Left ventricle myocardium inferior (tissue), 1 donor: ENCODE measurements around the gene BRINP3. TPM values are rescaled to one million over a fixed set of nuclear protein-coding genes. Genes with fewer than 3 reads are reported as not detected.

Experiments used
- DNase-seq: peaks from one replicate; pipeline ENCODE4 v3.0.0-alpha.2; 2020
- H3K27ac ChIP-seq: fragments of 200-600 bp; replicated peaks from 2 replicates; pipeline ENCODE4 v1.8.0; 2021
- H3K27me3 ChIP-seq: fragments of 200-600 bp; 2 replicates; pipeline ENCODE4 v1.8.0; 2021; ENCODE audit warnings: low read depth
- H3K36me3 ChIP-seq: fragments of 200-600 bp; 2 replicates; pipeline ENCODE4 v1.8.0; 2021
- H3K4me1 ChIP-seq: fragments of 200-600 bp; 2 replicates; pipeline ENCODE4 v1.8.0; 2021
- H3K4me3 ChIP-seq: fragments of 200-600 bp; 2 replicates; pipeline ENCODE4 v1.8.0; 2021; ENCODE audit warnings: mild to moderate bottlenecking, moderate library complexity
- H3K9me3 ChIP-seq: fragments of 200-600 bp; replicated peaks from 2 replicates; pipeline ENCODE4 v1.8.0; 2021
- CTCF ChIP-seq: fragments of 200-600 bp; IDR thresholded peaks from 2 replicates; pipeline ENCODE4 v1.8.0; 2021; ENCODE audit warnings: antibody characterized with exemption, mild to moderate bottlenecking, borderline replicate concordance
- intact Hi-C: fragments of 100-400 bp; cut with micrococcal nuclease; formaldehyde crosslinking; loops from one replicate; pipeline ENCODE4 v1.11.0; 2022
- total RNA-seq: library from RNA; stranded (reverse); fragmentation: NEBNext Ultra II Directional; extraction: Animal tissue kit (Norgen Biotek cat#: 25700); gene quantifications from one replicate; pipeline ENCODE4 v1.2.1, GENCODE V29; 2021
- donor health status: DM: no; HTN: yes; CAD: no; lungs with severe emphysema.

The BRINP3 gene
- total RNA-seq, 1 donor from 2014 or later = 5.4 TPM

DNA sequence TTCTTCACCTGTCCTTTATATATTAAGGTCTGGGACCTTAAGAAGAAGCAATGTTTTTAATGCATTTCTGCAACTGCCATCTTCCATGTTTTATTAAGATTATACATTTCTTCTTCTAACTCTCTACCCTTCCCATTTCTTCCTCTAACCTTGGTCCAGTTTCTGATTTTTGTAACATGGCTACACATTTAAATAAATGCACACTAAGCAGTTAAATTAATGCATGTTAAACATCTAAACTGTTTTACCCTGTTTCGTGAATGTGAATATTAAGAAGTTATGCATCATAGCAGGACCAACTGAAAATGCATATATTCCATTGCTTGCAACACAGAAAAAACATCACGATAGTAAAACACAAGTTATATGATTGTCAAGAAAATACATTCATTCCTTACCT, 3.7 kb downstream of the BRINP3 start:
- Histone ChIP-seq H3K9me3 (no peaks in the 10 kb centered on the region), H3K36me3 (no peaks in the 10 kb centered on the region), H3K27ac (no peak overlapping the region), H3K4me3 (no peak overlapping the region), H3K4me1 (peaks cover 14% of the 10 kb centered on the region), H3K27me3 (peaks cover 60% of the 10 kb centered on the region)
- no peak for DNase-seq
- TF ChIP-seq CTCF = no peak
- intact Hi-C loops = no loop called here

DNA sequence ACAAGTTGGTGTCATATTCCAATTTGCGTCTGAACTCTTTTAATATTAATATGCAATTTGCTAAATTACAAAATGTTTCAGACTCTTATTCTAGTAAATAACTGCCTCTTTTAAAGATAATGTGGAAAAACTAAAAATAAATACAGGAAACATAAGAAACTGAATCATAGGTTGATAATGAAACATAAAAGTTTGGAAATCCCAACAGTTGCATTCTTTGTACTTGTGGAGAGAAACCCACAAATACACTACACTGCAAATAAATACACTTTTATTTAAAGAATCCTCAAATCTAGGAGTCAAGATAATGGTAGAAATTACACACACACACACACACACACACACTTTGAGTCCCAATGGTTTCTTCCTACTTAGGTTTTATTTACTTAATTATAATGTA, 5.2 kb downstream of the BRINP3 start:
- DNase-seq = no peak
- Histone ChIP-seq H3K9me3 (no peaks in the 10 kb centered on the region), H3K4me1 (no peaks in the 10 kb centered on the region), H3K4me3 (no peak overlapping the region), H3K36me3 (no peaks in the 10 kb centered on the region), H3K27ac (no peak overlapping the region), H3K27me3 (peaks cover 45% of the 10 kb centered on the region)
- TF ChIP-seq CTCF = no peak
- intact Hi-C loops = no loop called here

GRCh38 chr1:190472042-190472441, 5.6 kb downstream of the BRINP3 start:
- intact Hi-C loops = no loop called here
- TF ChIP-seq CTCF = no peak
- H3K4me3 ChIP-seq = no peak overlapping the region
- H3K9me3 ChIP-seq = no peaks in the 10 kb centered on the region
- H3K27me3 ChIP-seq = peaks cover 40% of the 10 kb centered on the region
- no peak for DNase-seq
- H3K4me1 ChIP-seq = no peaks in the 10 kb centered on the region
- no peaks in the 10 kb centered on the region for H3K36me3 ChIP-seq
- H3K27ac ChIP-seq = no peak overlapping the region

GRCh38 chr1:190464690-190465089, 13.0 kb downstream of the BRINP3 start:
- Histone ChIP-seq H3K27ac (no peak overlapping the region), H3K36me3 (no peaks in the 10 kb centered on the region), H3K4me1 (no peaks in the 10 kb centered on the region), H3K9me3 (no peaks in the 10 kb centered on the region), H3K4me3 (no peak overlapping the region), H3K27me3 (no peaks in the 10 kb centered on the region)
- intact Hi-C loops = no loop called here
- TF ChIP-seq CTCF = no peak
- DNase-seq = no peak

DNA sequence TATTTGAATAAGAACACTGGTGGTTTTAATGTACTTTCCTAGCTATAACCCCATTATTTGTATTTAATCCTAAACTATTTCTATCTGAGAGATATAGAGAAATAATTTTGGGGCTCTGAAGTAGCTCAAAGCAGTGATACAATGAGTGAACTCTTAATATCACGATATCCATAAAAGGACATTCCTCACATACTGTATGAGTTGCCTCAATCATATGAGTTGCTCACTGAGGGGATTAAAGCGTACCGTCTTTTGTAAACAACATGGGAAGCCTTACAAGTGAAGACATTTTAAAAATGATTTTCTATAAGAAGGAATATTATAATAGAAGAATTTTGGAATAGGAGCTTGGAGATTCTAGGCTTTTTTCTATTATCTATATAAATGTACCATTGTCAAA, 21.5 kb downstream of the BRINP3 start:
- no peak for DNase-seq
- H3K27ac ChIP-seq = no peak overlapping the region
- H3K27me3 ChIP-seq = no peaks in the 10 kb centered on the region
- no peaks in the 10 kb centered on the region for H3K36me3 ChIP-seq
- TF ChIP-seq CTCF = no peak
- H3K9me3 ChIP-seq = no peaks in the 10 kb centered on the region
- intact Hi-C loops = no loop called here
- no peaks in the 10 kb centered on the region for H3K4me1 ChIP-seq
- no peak overlapping the region for H3K4me3 ChIP-seq

DNA sequence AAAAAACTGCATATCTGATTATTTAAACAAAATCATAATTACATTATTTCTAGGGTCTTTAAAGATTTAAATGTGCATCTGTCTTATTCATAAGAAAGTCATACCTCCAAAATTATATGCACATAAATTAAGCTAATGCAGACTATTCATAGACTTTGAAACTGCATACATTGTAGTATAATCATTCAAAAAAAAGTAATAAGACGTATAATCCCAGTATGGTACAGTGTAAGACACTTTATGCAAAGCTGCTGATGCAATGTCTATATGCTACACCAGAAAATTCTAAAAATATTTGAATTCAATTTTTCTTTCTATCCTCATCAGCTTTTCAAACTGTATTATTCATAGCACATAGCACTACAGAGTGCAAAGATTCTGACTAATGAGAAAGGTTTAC, 22.0 kb downstream of the BRINP3 start:
- no peak for TF ChIP-seq CTCF
- no peak for DNase-seq
- H3K4me3 ChIP-seq = no peak overlapping the region
- no peaks in the 10 kb centered on the region for H3K36me3 ChIP-seq
- H3K27me3 ChIP-seq = no peaks in the 10 kb centered on the region
- H3K4me1 ChIP-seq = no peaks in the 10 kb centered on the region
- no peaks in the 10 kb centered on the region for H3K9me3 ChIP-seq
- intact Hi-C loops = no loop called here
- H3K27ac ChIP-seq = no peak overlapping the region
